Heart left ventricle (tissue), 13 donors: ENCODE results near the gene TAS2R43.
"Not testable (repeated sequence)": the region's sequence is repeated elsewhere in the genome, so short reads cannot be mapped to it uniquely, and the experiment has no call there.

ENCODE experiments used
- POLR2A ChIP-seq, 2 donors: fragments of 450-650 bp; IDR thresholded peaks; one replicate each; pipeline ENCODE4 v1.6.1; 2017; ENCODE audit warnings: antibody characterized with exemption in 2 of 2, mild to moderate bottlenecking in 2 of 2, moderate library complexity in 2 of 2
- TF ChIP-seq, protein P1 (sequence below), 12 donors: fragments of 200-600 bp; sonication (generic) in 4 of 12; IDR thresholded peaks; one replicate each; pipeline versions ENCODE4 v1.5.0 to v1.8.0; 2018 to 2022; ENCODE audit warnings: antibody characterized with exemption in 12 of 12, mild to moderate bottlenecking in 5 of 12
- donor health status: ischemic (EF 13 %, LVEDD 7.1; RV severe dilation, severe dysfunction).
- donor health status: DM: no; HTN: yes; CAD: no.
- donor health status: DM: no; HTN: no; CAD: no.
- donor health status: ischemic (EF 25% LVEDD 6.9; RV normal size, moderate dysfunction).
- donor health status: ischemic (EF 25% LVEDD 5.7; RV mildly dilated, moderate dysfunction).
- donor health status: ischemic (EF 35%, LVEDD 5.7; RV mildly dilated, moderate dysfunction).
- donor health status: nonischemic (EF 11% LVEDD 7.7; RV severe dilation, severe dysfunction).
- donor health status: DM: yes; HTN: yes; CAD: no.
- donor health status: PGD.
- donor health status: ischemic (EF 29% LVEDD 5.4; RV normal size, mild dysfunction).
- donor health status: nonischemic (EF 23%, LVEDD 6.1; RV moderate dilation, normal function).

DNA sequence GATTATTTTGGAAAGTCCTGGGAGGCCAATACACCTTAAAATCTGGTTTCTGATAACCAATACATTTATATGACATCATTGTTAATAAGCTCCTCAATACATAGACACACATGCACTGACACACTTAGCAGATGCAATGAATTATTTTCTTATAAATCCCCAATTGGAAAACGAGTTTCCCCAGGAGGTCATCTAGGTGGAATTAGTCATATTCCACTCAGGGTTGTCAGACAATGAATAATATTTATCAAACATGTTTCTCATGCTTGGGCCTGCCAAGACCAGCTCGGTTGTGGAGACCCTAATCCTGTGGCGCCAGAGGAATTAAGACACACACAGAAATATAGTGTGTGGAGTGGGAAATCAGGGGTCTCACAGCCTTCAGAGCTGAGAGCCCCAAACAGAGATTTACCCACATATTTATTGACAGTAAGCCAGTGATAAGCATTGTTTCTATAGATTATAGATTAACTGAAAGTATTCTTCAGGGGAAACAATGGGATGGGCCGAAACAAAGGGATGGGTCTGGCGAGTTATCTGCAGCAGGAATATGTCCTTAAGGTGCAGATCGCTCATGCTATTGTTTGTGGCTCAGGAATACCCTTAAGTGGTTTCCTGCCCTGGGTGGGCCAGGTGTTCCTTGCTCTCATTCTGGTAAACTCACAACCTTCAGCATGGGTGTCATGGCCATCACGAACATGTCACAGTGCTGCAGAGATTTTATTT is 42.1 kb downstream of the TAS2R43 start:
- TF ChIP-seq POLR2A (IDR thresholded peaks at IDR 0.05): not testable (repeated sequence)
- TF ChIP-seq, protein P1, sequence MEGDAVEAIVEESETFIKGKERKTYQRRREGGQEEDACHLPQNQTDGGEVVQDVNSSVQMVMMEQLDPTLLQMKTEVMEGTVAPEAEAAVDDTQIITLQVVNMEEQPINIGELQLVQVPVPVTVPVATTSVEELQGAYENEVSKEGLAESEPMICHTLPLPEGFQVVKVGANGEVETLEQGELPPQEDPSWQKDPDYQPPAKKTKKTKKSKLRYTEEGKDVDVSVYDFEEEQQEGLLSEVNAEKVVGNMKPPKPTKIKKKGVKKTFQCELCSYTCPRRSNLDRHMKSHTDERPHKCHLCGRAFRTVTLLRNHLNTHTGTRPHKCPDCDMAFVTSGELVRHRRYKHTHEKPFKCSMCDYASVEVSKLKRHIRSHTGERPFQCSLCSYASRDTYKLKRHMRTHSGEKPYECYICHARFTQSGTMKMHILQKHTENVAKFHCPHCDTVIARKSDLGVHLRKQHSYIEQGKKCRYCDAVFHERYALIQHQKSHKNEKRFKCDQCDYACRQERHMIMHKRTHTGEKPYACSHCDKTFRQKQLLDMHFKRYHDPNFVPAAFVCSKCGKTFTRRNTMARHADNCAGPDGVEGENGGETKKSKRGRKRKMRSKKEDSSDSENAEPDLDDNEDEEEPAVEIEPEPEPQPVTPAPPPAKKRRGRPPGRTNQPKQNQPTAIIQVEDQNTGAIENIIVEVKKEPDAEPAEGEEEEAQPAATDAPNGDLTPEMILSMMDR (IDR thresholded peaks at IDR 0.05): not testable (repeated sequence)
